ENCODE results near the gene DEF6. TPM values are rescaled to one million over a fixed set of nuclear protein-coding genes. Genes with fewer than 3 reads are reported as not detected.
A peak's percentile ranks its signal among the peaks of the same experiment; 100 is the strongest.
"Not testable (repeated sequence)": the region's sequence is repeated elsewhere in the genome, so short reads cannot be mapped to it uniquely, and the experiment has no call there.

DEF6 gene
- total RNA-seq, 2 donors from 2014 or later = 6.3 to 6.8 TPM

GRCh38 chr6:35304299-35304698 lies 6.7 kb downstream of the DEF6 start:
- DNase-seq = no peak
- Mint-ChIP-seq H3K27me3 (ENCODE audit: insufficient read depth) (peaks cover 3% of the 10 kb centered on the region), H3K9me3 (no peaks in the 10 kb centered on the region), H3K4me3 (no peak overlapping the region), H3K27ac (no peak overlapping the region), H3K36me3 (ENCODE audit: low read depth) (no peaks in the 10 kb centered on the region), H3K4me1 (peaks cover 10% of the 10 kb centered on the region)
- Histone ChIP-seq H3K36me3 (ENCODE audit: control insufficient read depth, insufficient read depth, low read length) (no peaks in the 10 kb centered on the region), H3K4me1 (ENCODE audit: control insufficient read depth, insufficient read depth, low read length) (no peaks in the 10 kb centered on the region), H3K27ac (ENCODE audit: low read depth, low read length) (no peak overlapping the region), H3K9me3 (ENCODE audit: control insufficient read depth, low read length) (no peaks in the 10 kb centered on the region), H3K27me3 (ENCODE audit: control insufficient read depth, insufficient read depth, low read length, poor library complexity, severe bottlenecking) (no peaks in the 10 kb centered on the region), H3K9ac (ENCODE audit: extremely low read depth, low read length, poor library complexity, severe bottlenecking) (no peak overlapping the region), H3K4me3 (ENCODE audit: low read length) (no peak overlapping the region)
- TF ChIP-seq CTCF (conservative IDR thresholded peaks at IDR 0.05) = no peak
- 95 to 100% methylated on average over 1 of the region's 1 CpG for WGBS, 2 experiments (ENCODE audit: insufficient coverage in 1 of 2, insufficient read length in 1 of 2)

- no peak overlapping the region for H3K4me3 Mint-ChIP-seq
- H3K27ac Mint-ChIP-seq = no peak overlapping the region
- Histone ChIP-seq H3K9ac (ENCODE audit: extremely low read depth, low read length, poor library complexity, severe bottlenecking) (no peak overlapping the region), H3K9me3 (ENCODE audit: control insufficient read depth, low read length) (no peaks in the 10 kb centered on the region), H3K4me3 (ENCODE audit: low read length) (no peak overlapping the region), H3K4me1 (ENCODE audit: control insufficient read depth, insufficient read depth, low read length) (no peaks in the 10 kb centered on the region), H3K27ac (ENCODE audit: low read depth, low read length) (no peak overlapping the region), H3K36me3 (ENCODE audit: control insufficient read depth, insufficient read depth, low read length) (no peaks in the 10 kb centered on the region), H3K27me3 (ENCODE audit: control insufficient read depth, insufficient read depth, low read length, poor library complexity, severe bottlenecking) (no peaks in the 10 kb centered on the region)
- H3K9me3 Mint-ChIP-seq = no peaks in the 10 kb centered on the region
- peak; percentile 61 for DNase-seq
- peaks cover 3% of the 10 kb centered on the region for H3K27me3 Mint-ChIP-seq (ENCODE audit: insufficient read depth)
- no peaks in the 10 kb centered on the region for H3K36me3 Mint-ChIP-seq (ENCODE audit: low read depth)
- peak; percentile 21 for TF ChIP-seq CTCF (conservative IDR thresholded peaks at IDR 0.05)
- WGBS, 2 experiments (ENCODE audit: insufficient coverage in 1 of 2, insufficient read length in 1 of 2) = 92 to 93% methylated on average over 5 to 7 of the region's 8 CpGs
- H3K4me1 Mint-ChIP-seq = peaks cover 12% of the 10 kb centered on the region
These were observed 7.5 kb downstream of the DEF6 start for GRCh38 chr6:35305117-35305516.

GRCh38 chr6:35307138-35307537 lies 9.5 kb downstream of the DEF6 start:
- H3K27me3 Mint-ChIP-seq (ENCODE audit: insufficient read depth); H3K9ac ChIP-seq (ENCODE audit: extremely low read depth, low read length, poor library complexity, severe bottlenecking); H3K9me3 ChIP-seq (ENCODE audit: control insufficient read depth, low read length); H3K36me3 Mint-ChIP-seq (ENCODE audit: low read depth); H3K9me3 Mint-ChIP-seq; DNase-seq; H3K27ac Mint-ChIP-seq; H3K27ac ChIP-seq (ENCODE audit: low read depth, low read length); H3K4me1 ChIP-seq (ENCODE audit: control insufficient read depth, insufficient read depth, low read length); H3K4me3 ChIP-seq (ENCODE audit: low read length); H3K4me3 Mint-ChIP-seq; H3K36me3 ChIP-seq (ENCODE audit: control insufficient read depth, insufficient read depth, low read length); H3K27me3 ChIP-seq (ENCODE audit: control insufficient read depth, insufficient read depth, low read length, poor library complexity, severe bottlenecking): not testable (repeated sequence)
- WGBS, 2 experiments (ENCODE audit: insufficient coverage in 1 of 2, insufficient read length in 1 of 2) = 95 to 97% methylated on average over 13 to 15 of the region's 15 CpGs
- H3K4me1 Mint-ChIP-seq = peaks cover 15% of the 10 kb centered on the region

GRCh38 chr6:35308543-35308942 lies 10.9 kb downstream of the DEF6 start:
- not testable (repeated sequence) for H3K4me3 Mint-ChIP-seq; H3K36me3 ChIP-seq (ENCODE audit: control insufficient read depth, insufficient read depth, low read length); H3K36me3 Mint-ChIP-seq (ENCODE audit: low read depth); H3K9me3 Mint-ChIP-seq; DNase-seq; H3K4me1 ChIP-seq (ENCODE audit: control insufficient read depth, insufficient read depth, low read length); H3K27ac Mint-ChIP-seq; H3K27ac ChIP-seq (ENCODE audit: low read depth, low read length); H3K27me3 ChIP-seq (ENCODE audit: control insufficient read depth, insufficient read depth, low read length, poor library complexity, severe bottlenecking); H3K27me3 Mint-ChIP-seq (ENCODE audit: insufficient read depth); H3K4me3 ChIP-seq (ENCODE audit: low read length); H3K9ac ChIP-seq (ENCODE audit: extremely low read depth, low read length, poor library complexity, severe bottlenecking); H3K4me1 Mint-ChIP-seq; H3K9me3 ChIP-seq (ENCODE audit: control insufficient read depth, low read length)
- WGBS, 2 experiments (ENCODE audit: insufficient coverage in 1 of 2, insufficient read length in 1 of 2) = 80% methylated on average over 1 of the region's 2 CpGs; no CpG with 5 or more reads in 1 of the 2 experiments
